ENCODE results near the gene RPS6KA4.

RPS6KA4 gene

GRCh38 chr11:64327375-64327774 is 31.6 kb upstream of the RPS6KA4 start:
- H3K9ac ChIP-seq: no peak overlapping the region
- no peaks in the 10 kb centered on the region for H3K79me2 ChIP-seq (ENCODE audit: insufficient read depth, low read depth)
- no peak overlapping the region for H3K4me3 ChIP-seq (IDR thresholded peaks at IDR 0.05; ENCODE audit: insufficient read depth, low read depth, low read length)
- no peaks in the 10 kb centered on the region for H4K20me1 ChIP-seq (ENCODE audit: insufficient read depth)
- H3K4me2 ChIP-seq: no peak overlapping the region
- TF ChIP-seq CTCF (conservative IDR thresholded peaks at IDR 0.05; ENCODE audit: low read depth, low read length): no peak
- H3K4me1 ChIP-seq (ENCODE audit: low read depth, poor library complexity, severe bottlenecking): peaks cover 12% of the 10 kb centered on the region
- H3K36me3 ChIP-seq (ENCODE audit: insufficient read depth): no peaks in the 10 kb centered on the region
- H3K27ac ChIP-seq: no peak overlapping the region
- no peak overlapping the region for H2AFZ ChIP-seq (ENCODE audit: low read depth)
- no peaks in the 10 kb centered on the region for H3K27me3 ChIP-seq (ENCODE audit: insufficient read depth, low read depth)

- no peak overlapping the region for H2AFZ ChIP-seq (ENCODE audit: low read depth)
- H3K79me2 ChIP-seq (ENCODE audit: insufficient read depth, low read depth): no peaks in the 10 kb centered on the region
- no peaks in the 10 kb centered on the region for H4K20me1 ChIP-seq (ENCODE audit: insufficient read depth)
- H3K27ac ChIP-seq: no peak overlapping the region
- TF ChIP-seq CTCF (conservative IDR thresholded peaks at IDR 0.05; ENCODE audit: low read depth, low read length): no peak
- no peak overlapping the region for H3K4me3 ChIP-seq (IDR thresholded peaks at IDR 0.05; ENCODE audit: insufficient read depth, low read depth, low read length)
- H3K27me3 ChIP-seq (ENCODE audit: insufficient read depth, low read depth): no peaks in the 10 kb centered on the region
- H3K4me1 ChIP-seq (ENCODE audit: low read depth, poor library complexity, severe bottlenecking): peaks cover 12% of the 10 kb centered on the region
- no peak overlapping the region for H3K9ac ChIP-seq
- no peak overlapping the region for H3K4me2 ChIP-seq
- H3K36me3 ChIP-seq (ENCODE audit: insufficient read depth): no peaks in the 10 kb centered on the region
These were observed 31.0 kb upstream of the RPS6KA4 start for GRCh38 chr11:64327993-64328392.

GRCh38 chr11:64330888-64331287 is 28.1 kb upstream of the RPS6KA4 start:
- TF ChIP-seq CTCF (conservative IDR thresholded peaks at IDR 0.05; ENCODE audit: low read depth, low read length): no peak
- no peak overlapping the region for H2AFZ ChIP-seq (ENCODE audit: low read depth)

GRCh38 chr11:64331569-64332371 is 27.2 kb upstream of the RPS6KA4 start:
- peak overlapping the region; percentile 38; the same call in 1 of the 2 replicates for H2AFZ ChIP-seq (ENCODE audit: low read depth)
- no peak overlapping the region; the same call in 1 of the 2 replicates for H3K4me2 ChIP-seq
- no peaks in the 10 kb centered on the region for H3K79me2 ChIP-seq (ENCODE audit: insufficient read depth, low read depth)
- H3K27me3 ChIP-seq (ENCODE audit: insufficient read depth, low read depth): no peaks in the 10 kb centered on the region
- H3K36me3 ChIP-seq (ENCODE audit: insufficient read depth): no peaks in the 10 kb centered on the region
- H3K9ac ChIP-seq: no peak overlapping the region
- H3K27ac ChIP-seq: no peak overlapping the region
- H3K4me3 ChIP-seq (IDR thresholded peaks at IDR 0.05; ENCODE audit: insufficient read depth, low read depth, low read length): no peak overlapping the region
- no peaks in the 10 kb centered on the region for H4K20me1 ChIP-seq (ENCODE audit: insufficient read depth)
- peaks cover 36% of the 10 kb centered on the region for H3K4me1 ChIP-seq (ENCODE audit: low read depth, poor library complexity, severe bottlenecking)
- TF ChIP-seq CTCF (conservative IDR thresholded peaks at IDR 0.05; ENCODE audit: low read depth, low read length): peak; percentile 63

More at GRCh38 chr11:64330888-64331287, 28.1 kb upstream of the RPS6KA4 start:
- H3K4me1 ChIP-seq (ENCODE audit: low read depth, poor library complexity, severe bottlenecking): peaks cover 29% of the 10 kb centered on the region
- H3K9ac ChIP-seq: no peak overlapping the region
- H3K79me2 ChIP-seq (ENCODE audit: insufficient read depth, low read depth): no peaks in the 10 kb centered on the region
- H3K27ac ChIP-seq: no peak overlapping the region
- H3K4me3 ChIP-seq (IDR thresholded peaks at IDR 0.05; ENCODE audit: insufficient read depth, low read depth, low read length): no peak overlapping the region
- no peak overlapping the region for H3K4me2 ChIP-seq
- H3K36me3 ChIP-seq (ENCODE audit: insufficient read depth): no peaks in the 10 kb centered on the region
- H4K20me1 ChIP-seq (ENCODE audit: insufficient read depth): no peaks in the 10 kb centered on the region
- no peaks in the 10 kb centered on the region for H3K27me3 ChIP-seq (ENCODE audit: insufficient read depth, low read depth)
